Stimulated activated CD4-positive, alpha-beta T cell treated with anti-CD3 and anti-CD28 coated beads, TNF-alpha, amount 100 ng/mL, for 24 hours (primary cell): ENCODE results near the gene DBH.

Experiments used
- DNase-seq, 3 experiments: peaks; one replicate each; pipeline ENCODE4 v3.0.0-alpha.2; 2020; ENCODE audit warnings: low read depth in 3 of 3

Gene DBH

DNA sequence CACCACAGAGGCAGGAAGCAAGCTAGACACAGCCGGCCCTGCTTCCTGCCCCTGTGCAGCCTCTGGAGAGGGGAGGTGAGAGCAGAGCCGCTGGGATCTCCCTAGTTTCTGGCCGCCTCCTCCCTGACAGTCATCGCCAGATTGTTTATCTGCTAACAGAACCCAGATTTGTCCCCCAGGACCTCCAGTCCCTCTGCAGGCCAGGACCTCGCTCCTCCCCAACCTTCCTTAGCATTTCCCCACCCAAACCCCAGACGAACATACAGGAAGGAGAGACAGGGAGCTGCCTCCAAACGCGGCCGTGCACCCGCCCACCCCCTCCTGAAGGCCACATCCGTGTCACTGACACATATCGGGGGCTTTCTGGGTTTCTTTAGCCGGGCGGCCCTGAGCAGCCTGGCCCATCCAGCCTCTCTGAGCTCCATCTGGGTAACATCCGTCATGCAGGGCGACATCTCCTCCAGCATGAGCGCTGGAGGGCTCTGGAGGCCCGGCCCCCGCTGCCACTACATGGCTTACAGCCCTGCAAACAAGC is 47.5 kb downstream of the DBH start:
- DNase-seq = peak in 2 of 3 experiments; percentile 24 to 47

DNA sequence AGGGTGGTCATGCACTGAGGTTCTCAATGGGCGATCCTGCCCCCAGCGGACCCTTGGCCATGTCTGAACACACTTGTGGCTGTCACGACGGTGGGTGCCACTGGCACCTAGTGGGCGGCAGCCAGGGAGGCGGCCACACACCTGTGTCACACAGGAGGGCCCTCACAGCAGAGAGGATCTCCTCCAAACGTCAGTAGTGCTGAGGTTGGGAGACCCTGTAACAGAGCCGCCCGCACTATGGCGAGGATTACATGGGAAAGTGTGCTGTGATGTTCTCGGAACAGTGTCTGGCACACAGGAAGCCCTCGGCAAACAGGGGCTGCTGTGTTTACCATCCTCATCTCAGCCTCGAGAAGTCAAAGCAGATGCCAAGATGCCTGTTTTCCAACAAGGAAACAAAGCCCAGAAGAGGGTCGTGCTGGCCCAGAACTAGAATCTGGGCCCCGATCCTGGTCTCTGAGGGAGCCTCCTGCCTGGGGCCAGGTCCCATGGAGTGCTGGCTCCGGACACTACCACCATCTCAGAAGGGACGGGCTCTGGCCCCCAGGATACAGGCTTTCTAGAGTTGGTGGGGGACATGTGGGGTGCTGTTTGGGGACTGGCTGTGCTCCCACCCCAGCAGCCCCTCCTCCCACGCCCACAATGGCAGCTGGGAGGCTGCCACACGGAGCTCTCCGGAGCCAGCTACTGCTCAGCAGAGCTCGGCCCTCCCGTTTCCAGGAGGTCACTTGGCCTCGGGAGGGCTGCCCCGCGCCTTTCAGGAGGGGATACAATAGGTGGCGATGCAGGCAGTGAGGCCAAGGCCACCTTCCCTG is 48.2 kb downstream of the DBH start:
- DNase-seq = no peak

DNA sequence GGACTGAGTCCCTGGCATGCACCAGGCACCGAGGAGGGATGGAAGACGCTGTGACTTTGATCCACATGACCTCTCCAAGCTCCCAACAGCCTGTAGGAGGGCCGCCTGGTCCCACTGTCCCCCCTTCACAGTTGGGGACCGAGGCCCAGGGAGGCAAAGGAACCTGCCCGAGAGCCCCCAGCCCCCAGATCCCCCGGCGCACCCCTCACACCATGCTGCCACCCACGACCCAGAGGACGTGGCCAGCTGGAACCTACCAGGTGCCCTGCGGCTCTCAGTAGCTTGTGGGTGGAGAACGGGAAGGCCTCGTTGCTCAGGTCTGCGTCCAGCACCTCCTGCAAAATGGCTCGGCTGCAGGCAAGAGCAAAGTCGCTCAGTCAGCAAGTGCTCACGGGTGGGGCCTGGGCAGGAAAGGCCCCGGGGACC is 48.8 kb downstream of the DBH start:
- DNase-seq = no peak

DNA sequence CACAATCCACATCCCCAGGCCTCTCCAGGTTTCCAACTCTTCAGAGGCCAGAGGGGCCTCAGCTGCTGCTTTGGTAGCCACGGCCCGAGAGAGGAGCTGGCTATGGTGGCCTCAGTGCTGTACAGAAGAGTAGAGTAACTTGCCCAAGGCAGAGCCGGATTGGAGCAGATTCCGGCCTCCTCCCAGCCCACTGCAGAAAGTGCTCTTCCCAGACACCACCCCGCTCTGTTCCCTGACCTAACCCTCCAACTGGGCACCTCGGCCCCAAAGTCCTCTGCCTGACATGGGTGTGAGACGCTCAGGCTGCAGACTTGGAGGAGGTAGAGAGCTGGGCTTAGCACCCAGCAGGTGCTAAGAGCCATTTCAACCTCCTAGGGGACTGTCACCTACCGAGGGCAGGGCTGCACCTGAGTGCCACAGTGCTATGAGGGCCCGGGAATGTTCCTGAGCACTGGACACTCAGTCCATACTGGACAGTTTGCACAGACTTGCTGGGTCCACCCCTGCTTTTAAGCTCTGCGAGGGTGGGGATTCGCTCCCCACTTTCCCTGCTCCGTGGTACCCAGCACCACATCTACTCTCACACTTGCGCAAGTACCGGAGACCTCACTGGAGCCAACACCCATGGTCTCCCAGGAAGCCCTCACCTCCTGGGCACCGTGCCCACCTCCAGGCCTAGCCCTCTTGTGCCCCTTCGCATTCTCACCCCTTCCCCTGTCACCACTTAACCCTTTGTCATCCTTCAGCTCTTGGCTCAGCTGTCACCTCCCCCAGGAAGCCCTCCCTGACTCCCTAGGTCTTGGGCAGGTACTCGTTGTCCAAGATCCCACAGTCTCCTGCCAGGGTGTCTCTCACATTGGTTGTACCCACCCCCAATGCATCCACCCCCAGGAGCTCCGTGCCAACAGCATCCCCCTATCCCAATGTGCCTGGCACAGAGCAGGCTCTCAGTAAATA is 49.8 kb downstream of the DBH start:
- no peak for DNase-seq

DNA sequence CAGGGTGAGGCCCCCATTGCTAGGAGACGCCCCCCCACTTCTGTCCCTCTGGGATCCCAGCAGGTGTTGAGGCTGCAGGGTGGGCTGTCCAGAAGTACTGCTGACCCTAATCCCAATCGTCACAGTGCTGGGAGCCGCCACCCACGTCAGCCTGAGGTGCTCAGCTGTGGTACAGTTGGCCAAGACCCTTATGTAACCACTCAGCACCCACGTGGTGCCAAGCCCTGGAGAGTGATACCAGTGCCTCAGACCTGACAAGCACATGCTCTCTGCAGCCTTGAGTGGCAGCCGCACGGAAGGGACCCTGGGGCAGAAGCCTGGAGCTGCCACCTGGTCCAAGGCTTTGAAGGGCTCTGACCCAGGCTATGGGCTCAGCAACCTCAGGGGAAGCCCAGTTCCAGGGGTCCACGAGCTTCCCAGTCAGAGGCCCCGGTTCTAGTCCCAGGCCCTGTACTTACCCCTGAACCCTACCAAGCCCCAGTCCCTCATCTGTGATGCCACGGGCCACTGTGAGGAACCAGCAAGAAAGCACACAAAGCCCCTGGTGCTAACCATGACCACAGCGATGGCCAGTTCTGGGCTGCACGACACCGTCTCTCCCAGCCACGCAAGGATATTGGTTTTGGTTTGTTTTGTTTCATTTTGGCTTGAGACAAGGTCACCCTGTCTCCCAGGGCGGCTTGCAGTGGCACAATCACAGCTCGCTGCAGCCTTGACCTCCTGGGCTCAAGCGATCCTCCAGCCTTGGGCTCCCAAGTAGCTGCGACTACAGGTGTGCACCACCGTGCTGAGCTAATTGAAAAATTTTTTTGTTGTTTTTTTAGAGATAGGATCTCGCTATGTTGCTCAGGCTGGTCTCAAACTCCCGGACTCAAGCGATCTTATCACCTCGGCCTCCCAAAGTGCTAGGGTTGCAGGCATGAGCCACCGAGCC is 50.7 kb downstream of the DBH start:
- DNase-seq = no peak

DNA sequence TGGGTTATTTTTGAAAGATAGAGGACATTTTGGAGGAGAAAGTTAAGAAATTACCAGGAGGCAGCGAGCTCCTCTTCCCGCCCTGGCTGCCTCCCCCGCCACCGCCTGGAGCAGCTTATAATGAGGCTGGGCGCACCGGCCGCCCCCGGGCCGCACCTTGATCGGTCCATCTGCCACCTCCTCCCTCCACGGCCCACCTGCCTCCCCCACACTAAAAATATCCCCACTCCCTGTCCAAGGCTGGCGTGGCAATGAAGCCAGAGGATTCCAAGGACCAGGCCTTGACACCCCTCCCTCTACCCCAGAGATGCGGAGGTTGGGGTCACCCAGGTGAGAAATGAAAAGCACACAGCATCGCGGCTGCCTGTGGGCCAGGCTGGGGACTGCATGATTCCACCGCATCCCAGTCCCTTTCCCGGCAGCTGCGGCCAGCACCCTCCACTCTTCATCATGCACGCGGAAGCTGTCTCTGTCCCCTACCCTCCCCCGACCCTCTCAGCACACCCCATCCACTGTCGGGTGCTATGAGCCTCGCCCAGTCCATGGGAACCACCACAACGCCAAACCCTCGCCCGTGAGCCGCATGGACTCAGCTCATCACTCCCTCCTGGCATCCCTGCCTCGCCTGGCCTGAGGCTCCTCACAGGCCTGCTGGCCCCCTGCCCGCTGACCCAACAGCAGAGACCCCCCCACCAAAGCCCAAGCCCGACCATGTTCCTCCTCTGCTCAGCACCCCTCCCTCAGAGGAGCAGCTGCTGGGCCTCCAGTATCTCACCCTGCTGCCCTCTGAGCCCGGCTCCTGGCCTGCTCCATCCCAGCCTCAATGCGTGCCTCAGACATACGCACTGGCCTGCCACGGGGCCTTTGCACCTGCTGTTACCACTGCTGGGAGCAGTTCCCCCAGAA is 51.9 kb downstream of the DBH start:
- DNase-seq = no peak

DNA sequence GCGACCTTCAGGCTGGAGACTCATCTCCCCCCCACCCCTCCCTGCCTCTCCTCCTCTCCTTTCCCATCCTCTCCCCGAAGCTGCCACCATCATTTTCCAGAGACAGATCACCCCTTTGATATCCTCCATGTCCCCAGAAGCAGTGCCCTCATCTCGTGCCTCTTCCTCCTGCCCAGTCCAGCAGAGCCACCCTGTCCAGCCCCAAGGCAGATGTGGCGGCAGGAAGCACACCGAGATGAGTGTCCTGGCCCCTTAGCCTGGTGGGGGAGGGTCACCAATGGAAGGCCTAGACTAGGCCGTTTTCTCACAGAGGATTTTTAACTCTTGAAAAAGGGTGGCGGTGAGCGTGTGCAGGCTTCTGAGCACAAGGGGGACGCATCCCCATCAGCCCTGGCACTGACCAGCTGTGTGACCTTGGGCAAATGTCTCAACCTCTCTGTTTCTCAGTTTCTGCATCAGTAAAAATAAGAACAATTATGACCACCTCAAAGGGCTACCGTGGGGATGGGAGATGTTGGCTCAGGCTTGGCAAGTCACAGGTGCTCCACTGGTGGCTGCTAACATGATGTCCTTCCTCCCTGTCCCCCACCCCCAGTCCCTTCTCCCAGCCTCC is 53.1 kb downstream of the DBH start:
- DNase-seq = no peak

DNA sequence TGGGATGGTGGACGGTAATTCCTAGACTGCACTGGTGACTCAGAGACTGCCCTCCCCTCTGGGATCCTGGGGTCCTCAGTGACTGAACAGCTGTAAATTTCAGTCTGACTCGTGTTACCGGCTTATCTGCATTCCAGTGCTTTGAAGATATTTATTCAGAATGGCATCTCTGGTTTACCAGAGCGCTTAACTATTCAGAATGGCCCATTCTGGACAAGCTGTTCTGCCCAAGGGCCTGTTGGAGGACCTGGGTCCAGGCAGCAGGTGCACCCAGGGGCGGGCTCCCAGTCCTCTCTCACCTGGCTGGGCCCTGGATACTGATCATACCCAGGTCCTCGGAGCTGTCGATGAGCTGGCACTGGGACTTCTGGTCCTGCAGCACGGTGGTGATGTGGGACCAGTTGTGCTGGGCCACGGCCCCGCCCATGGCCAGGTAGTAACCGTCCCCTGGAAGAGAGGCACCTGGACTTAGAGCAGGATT is 54.0 kb downstream of the DBH start:
- DNase-seq = no peak

DNA sequence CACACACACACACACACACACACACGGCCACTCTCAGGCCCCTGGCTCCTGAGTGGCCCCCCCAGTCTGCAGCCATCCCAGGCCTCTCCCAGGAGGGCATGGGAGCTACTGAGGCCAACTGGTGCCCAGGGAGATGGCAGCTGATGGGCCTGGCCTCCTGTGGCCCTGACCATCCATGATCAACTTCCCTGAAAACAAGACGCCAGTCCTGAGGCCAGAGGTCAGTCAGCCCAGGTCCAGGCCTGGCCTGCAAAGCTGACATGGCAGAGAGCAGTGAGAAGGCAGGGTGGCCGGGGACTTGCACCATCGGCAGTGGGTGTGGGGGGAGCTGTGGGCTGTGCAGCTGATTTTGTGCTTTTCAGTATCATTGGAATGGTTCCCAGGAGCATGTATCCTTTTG is 55.0 kb downstream of the DBH start:
- DNase-seq = no peak

DNA sequence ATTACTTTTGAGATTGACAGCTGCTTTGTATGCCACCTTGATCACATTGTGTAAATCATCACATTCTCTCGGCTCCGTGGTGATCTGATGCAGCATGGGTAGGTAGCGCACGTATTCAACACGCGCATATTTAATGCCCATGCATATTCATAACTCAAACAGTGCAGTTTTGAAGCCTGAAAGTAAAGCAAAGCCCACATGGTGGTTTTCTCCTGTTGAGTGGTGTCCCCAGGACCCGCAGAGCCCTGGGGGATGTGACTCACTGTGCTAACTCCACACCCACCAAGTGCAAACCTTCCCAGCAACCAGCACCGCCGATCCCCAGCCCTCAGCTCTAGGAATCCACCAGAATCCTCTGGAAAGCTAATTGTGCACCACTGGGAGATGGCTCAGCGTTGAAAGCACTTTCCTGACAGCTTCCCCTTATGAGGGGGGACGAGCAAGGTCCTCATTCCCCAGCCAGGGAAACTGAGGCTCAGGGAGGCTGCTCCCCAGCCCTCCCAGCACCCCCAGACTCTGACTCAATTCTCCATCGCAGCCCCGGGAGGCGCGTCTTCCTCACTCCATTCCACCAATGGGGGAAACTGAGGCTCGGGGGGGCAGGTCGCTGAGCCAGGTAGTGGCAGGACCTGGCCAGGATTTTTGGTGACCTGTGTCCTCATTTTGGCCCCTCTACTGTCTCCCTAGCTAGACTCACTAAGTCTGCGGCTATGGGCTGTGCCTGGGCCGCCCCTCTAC is 55.6 kb downstream of the DBH start:
- peak in 1 of 3 experiments; percentile 21 for DNase-seq

DNA sequence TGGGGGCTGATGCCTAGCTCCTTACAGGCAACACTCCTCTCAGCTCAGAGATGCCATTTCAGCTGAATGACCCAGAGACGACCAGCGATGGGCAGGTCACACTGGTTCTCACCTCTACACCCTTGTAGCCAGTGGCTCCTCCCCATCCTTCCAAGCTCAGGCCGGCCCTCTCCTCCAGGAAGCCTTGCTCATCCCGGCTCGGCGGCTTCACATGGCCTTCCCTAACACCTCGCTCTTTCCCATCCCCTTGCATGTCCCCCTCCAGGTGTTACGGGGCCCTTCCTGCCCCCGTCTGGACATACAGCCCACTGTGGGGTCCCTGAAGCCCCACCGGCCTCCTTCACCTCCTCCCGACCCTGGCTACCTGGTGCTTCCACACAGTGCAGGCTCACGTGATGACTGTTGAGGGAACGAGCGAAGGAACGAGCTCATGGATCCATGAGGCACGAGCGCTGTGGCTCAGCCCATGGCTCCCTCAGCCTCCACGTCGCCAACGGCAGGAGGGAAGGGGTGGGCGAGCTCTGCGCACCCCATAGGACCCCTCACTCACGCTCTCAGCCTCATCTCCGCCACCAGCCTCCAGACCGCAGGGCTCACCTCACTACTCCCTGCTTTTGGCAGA is 56.3 kb downstream of the DBH start:
- DNase-seq = no peak

DNA sequence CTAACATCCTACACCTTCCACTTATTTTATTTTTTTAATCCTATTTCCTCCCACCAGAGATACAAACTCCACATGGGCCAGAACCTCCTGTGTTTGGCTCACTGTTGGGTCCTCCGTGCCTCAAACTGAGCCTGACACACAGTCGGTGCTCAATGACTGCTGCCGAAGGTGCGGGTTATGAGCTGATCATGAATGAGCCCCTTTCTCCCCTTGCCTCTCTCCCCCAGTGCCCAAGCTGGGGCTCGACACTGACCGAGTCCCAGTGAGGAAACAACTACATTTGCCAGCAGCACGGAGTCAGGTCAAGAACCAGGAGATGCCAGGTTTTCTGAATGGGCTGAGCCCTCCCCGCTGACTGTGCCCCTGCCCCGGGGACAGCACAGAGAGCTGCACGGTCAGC is 57.0 kb downstream of the DBH start:
- DNase-seq = no peak

DNA sequence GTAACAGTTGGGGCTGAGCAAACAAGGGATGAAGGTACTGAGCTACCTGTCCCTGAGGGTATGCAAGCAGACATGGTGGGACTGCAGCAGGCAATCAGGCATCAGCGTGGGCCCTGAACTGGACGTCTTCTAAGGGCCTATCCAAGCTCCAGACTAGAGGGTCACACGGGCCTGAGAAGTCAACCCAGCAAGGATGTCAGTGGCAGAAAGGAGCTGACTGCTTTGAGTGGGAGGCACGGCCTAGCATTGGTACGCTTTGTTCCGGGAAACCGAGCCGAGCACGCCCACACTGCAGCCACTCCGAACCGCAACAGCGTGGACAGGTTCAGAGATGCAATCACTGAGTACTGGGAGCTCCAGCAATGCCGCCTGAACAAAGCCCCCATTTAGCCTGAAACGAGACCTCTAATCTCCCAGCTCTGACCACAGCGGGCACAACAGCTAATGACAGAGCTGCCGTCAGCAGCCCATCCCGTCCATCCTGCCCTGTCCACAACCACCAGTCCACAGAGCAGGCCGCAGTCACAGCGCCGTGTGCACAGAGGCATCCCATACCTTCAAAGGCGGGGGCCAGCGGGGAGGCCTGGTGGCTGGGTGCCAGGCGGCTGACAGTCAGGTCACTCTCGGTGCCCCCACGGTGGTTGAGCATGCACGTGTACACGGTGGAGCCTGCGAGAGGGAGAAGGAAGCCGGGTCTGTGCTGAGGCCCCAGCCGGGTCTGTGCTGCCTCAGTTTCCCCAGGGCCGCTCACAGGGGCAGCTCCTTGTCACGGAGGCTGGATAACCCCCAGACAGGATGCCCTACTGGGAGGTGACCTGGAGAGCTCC is 57.8 kb downstream of the DBH start:
- no peak for DNase-seq

DNA sequence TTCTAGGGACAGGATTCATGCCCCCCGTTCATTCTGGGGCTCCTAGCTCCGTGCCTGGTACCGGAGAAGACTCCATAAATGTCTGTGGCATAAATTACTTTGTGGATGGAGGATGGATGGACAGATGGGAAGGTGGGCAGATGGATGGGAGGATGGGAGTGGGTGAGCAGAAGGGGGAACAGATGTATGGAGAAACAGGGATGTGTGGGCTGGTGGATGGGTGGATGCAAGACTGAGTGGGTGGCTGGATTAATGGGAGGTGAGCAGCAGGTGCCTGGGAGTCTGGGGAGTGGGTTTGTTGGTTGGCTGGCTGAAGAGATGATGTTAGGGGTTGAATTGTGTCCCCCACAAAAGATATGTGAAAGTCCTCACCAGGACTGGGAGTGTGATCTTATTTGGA is 58.5 kb downstream of the DBH start:
- DNase-seq = no peak

DNA sequence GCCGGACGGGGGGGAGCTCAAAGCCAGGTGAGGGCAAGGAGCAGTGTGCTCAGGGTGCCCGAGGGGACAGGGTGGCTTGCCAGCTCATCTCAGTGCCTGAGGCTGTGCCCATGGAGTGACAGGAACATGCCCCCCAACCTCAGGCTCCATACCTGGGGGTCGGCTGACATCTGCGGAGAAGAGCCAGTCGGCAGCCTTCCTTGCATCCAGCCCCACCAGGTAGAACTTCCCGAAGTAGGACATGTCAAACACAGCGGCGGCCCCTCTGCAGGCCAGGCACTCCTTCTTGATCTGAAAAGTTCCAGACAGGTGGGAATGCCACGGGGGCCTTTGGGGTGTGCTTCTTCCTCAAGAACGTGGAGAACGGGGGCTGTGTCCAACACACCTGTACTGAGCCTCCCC is 59.9 kb downstream of the DBH start:
- no peak for DNase-seq

DNA sequence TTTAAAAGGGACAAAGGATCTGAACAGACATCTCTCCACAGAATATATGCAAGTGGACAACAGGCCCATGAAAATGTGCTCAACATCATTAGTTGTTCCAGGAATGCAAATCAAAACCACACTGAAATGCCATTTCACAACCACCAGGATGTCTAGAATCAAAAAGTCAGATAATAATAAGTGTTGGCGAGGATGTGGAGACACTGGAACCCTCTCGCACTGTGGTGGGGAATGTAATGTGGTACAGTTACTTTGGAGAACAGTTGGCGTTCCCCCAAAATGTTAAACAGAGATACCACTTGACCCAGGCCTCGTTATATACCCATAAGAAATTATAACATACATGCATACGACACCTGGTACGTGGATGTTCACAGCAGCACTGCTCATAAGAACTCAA is 63.4 kb downstream of the DBH start:
- no peak for DNase-seq

DNA sequence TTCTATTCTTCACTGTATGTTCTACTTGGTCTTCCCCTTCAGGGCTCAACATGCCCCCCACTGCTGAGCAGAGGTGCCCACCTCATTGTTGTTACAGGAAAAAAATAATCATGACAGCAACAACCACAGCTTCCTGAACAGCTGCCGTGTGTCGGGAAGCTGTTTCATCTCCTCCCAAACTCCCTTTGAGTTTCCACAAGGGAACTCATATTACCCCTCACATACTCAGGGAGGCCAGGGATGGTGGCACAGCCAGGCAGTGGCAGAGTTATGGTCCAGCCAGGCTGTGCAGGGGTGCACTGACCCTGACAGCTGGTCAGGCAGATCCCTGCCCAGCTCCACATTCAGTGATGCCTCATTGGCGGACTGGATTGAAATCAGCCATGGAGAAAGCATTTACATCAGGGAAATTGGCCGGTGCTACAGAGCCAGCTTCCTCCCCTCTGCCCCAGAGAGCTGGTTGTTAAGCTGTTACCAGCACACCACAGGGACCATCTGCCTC is 64.7 kb downstream of the DBH start:
- DNase-seq = no peak
